ENCODE measurements around the gene RINT1. TPM values are rescaled to one million over a fixed set of nuclear protein-coding genes. Genes with fewer than 3 reads are reported as not detected.

Gene RINT1
- polyA plus RNA-seq, 3 donors = 3.2 to 11.8 (median 5.2) TPM

DNA sequence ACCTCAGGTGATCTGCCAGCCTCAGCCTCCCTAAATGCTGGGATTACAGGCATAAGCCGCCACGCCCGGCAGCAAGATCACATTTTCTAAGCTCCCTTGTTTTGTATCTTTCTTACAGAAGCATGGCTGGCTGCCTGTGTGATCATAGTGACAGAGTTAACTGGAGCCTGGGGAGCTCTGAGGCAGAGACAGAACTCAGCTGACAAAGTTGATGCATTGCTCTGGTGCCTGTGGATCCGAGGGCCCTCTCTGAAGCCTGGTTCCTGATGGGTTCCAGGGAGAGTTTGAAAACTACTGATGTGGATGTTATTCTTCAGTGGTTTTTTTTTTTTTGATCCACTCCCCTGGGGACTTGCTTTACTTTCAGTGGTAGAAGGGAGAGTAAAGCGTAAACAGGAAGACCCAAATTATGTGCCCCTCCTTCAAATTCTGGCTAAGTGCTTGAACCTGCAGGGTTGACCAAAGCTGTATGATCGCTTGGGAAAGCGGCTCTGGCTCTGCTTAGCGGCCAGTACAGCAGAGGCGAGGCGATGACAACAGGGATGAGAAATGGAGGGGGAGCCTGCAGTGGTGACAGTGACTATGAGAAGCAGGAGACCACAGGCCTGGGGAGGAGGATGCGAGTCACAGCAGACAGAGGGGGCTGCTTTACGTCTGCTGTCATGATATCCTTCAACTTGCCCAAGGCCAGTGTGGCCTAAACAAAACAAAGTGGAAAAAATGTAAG is 56.1 kb downstream of the RINT1 start:
- Histone ChIP-seq H2AFZ (ENCODE audit: insufficient read depth, low read depth, low read length, poor library complexity, severe bottlenecking) (no peak overlapping the region), H4K20me1 (ENCODE audit: insufficient read depth, low read length) (no peaks in the 10 kb centered on the region), H3K79me2 (ENCODE audit: insufficient read depth, low read length) (no peaks in the 10 kb centered on the region), H3K36me3 (replicated peaks in 1 of 2; ENCODE audit: control insufficient read depth in 1 of 2, insufficient read depth in 2 of 2, low read length in 2 of 2) (no peaks in the 10 kb centered on the region), H3K4me1 (ENCODE audit: control insufficient read depth in 1 of 2, insufficient read depth in 2 of 2, low read length in 2 of 2) (no peaks in the 10 kb centered on the region), H3K9me3 (replicated peaks in 1 of 2; ENCODE audit: control insufficient read depth in 1 of 2, insufficient read depth in 1 of 2, low read length in 2 of 2) (peaks cover 11 to 19% of the 10 kb centered on the region in 2 donors), H3K27ac (ENCODE audit: low read depth in 1 of 2, low read length in 2 of 2) (no peak overlapping the region), H3K4me3 (replicated peaks in 1 of 3; ENCODE audit: low read depth in 2 of 3, low read length in 3 of 3) (no peak overlapping the region), H3K27me3 (ENCODE audit: control insufficient read depth in 2 of 2, insufficient read depth in 2 of 2, low read length in 2 of 2) (no peaks in the 10 kb centered on the region), H3K4me2 (replicated peaks; ENCODE audit: extremely low read depth, low read length, poor library complexity, severe bottlenecking) (no peak overlapping the region), H3K9ac (ENCODE audit: insufficient read depth, low read length, poor library complexity, severe bottlenecking) (no peak overlapping the region)
- Mint-ChIP-seq H3K27me3 (ENCODE audit: low read depth in 3 of 3) (peaks cover 0 to 2% (median 1%) of the 10 kb centered on the region in 3 donors), H3K36me3 (peaks cover 0 to 3% of the 10 kb centered on the region in 2 donors), H3K27ac (no peak overlapping the region), H3K4me3 (no peak overlapping the region), H3K4me1 (peaks cover 4% of the 10 kb centered on the region), H3K9me3 (peaks cover 8 to 19% (median 16%) of the 10 kb centered on the region in 7 donors)
- TF ChIP-seq, protein P1, sequence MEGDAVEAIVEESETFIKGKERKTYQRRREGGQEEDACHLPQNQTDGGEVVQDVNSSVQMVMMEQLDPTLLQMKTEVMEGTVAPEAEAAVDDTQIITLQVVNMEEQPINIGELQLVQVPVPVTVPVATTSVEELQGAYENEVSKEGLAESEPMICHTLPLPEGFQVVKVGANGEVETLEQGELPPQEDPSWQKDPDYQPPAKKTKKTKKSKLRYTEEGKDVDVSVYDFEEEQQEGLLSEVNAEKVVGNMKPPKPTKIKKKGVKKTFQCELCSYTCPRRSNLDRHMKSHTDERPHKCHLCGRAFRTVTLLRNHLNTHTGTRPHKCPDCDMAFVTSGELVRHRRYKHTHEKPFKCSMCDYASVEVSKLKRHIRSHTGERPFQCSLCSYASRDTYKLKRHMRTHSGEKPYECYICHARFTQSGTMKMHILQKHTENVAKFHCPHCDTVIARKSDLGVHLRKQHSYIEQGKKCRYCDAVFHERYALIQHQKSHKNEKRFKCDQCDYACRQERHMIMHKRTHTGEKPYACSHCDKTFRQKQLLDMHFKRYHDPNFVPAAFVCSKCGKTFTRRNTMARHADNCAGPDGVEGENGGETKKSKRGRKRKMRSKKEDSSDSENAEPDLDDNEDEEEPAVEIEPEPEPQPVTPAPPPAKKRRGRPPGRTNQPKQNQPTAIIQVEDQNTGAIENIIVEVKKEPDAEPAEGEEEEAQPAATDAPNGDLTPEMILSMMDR (IDR thresholded peaks at IDR 0.05) = no peak
- 96% methylated on average over 9 of the region's 12 CpGs for WGBS (ENCODE audit: insufficient coverage)
- DNase-seq = no peak
- intact Hi-C loops (cut with micrococcal nuclease) = no loop called here

DNA sequence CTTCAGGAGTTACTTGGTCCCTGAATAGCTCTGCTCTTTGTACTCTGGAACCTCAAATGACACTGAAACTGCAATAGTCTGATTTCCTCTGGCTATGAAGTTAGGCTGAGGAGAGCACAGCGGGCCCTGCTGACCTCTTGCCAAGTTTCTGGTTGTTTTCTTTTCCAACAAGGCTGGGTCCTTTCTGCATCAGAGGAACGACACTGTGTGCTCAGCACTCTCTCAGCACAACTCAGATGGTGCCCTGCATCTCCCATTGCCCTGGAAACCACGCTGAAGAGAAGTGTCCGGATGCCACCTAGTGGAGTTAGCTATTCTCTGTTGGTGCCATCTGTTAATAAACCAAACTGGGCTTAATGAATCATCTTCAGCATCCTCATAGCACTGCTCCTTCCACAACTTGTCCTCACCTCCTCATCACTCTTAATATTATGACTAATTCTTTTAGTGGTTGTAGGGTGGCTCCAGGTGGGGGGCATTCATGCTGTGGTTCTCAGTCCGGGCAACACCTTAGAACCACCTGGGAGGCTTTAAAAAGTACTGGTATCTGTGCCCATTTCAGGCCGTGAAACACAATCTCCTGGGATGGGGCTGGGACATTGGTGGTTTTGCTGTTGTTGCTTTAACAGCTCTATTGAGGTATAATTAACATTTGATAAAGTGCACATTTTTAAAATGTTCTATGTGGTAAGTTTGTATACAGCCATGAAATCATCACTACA is 57.5 kb downstream of the RINT1 start:
- TF ChIP-seq, protein P1 (IDR thresholded peaks at IDR 0.05) = peak; percentile 46
- Histone ChIP-seq H3K4me2 (replicated peaks; ENCODE audit: extremely low read depth, low read length, poor library complexity, severe bottlenecking) (no peak overlapping the region), H3K27ac (ENCODE audit: low read depth in 1 of 2, low read length in 2 of 2) (no peak overlapping the region), H3K9ac (ENCODE audit: insufficient read depth, low read length, poor library complexity, severe bottlenecking) (no peak overlapping the region), H3K27me3 (ENCODE audit: control insufficient read depth in 2 of 2, insufficient read depth in 2 of 2, low read length in 2 of 2) (no peaks in the 10 kb centered on the region), H3K4me1 (ENCODE audit: control insufficient read depth in 1 of 2, insufficient read depth in 2 of 2, low read length in 2 of 2) (no peaks in the 10 kb centered on the region), H3K36me3 (replicated peaks in 1 of 2; ENCODE audit: control insufficient read depth in 1 of 2, insufficient read depth in 2 of 2, low read length in 2 of 2) (no peaks in the 10 kb centered on the region), H4K20me1 (ENCODE audit: insufficient read depth, low read length) (no peaks in the 10 kb centered on the region), H3K9me3 (replicated peaks in 1 of 2; ENCODE audit: control insufficient read depth in 1 of 2, insufficient read depth in 1 of 2, low read length in 2 of 2) (peaks cover 0 to 4% of the 10 kb centered on the region in 2 donors), H3K79me2 (ENCODE audit: insufficient read depth, low read length) (no peaks in the 10 kb centered on the region), H3K4me3 (replicated peaks in 1 of 3; ENCODE audit: low read depth in 2 of 3, low read length in 3 of 3) (no peak overlapping the region), H2AFZ (ENCODE audit: insufficient read depth, low read depth, low read length, poor library complexity, severe bottlenecking) (no peak overlapping the region)
- Mint-ChIP-seq H3K36me3 (peaks cover 0 to 1% of the 10 kb centered on the region in 2 donors), H3K27me3 (ENCODE audit: low read depth in 3 of 3) (peaks cover 0 to 2% (median 1%) of the 10 kb centered on the region in 3 donors), H3K4me1 (peaks cover 6% of the 10 kb centered on the region), H3K4me3 (no peak overlapping the region), H3K9me3 (peaks cover 2 to 6% (median 4%) of the 10 kb centered on the region in 7 donors), H3K27ac (peak overlapping the region in 1 of 7 donors; percentile 30)
- WGBS (ENCODE audit: insufficient coverage) = 45% methylated on average over 3 of the region's 6 CpGs
- DNase-seq = peak in 2 of 3 donors; percentile 10 to 17
- intact Hi-C loops (cut with micrococcal nuclease) = no loop called here
